Measurements from ENCODE around the gene CDK10.

Gene CDK10

GRCh38 chr16:89695086-89695874 lies 8.8 kb downstream of the CDK10 start:
- Histone ChIP-seq H3K4me1 (ENCODE audit: control insufficient read depth, low read length) (peaks cover 22% of the 10 kb centered on the region), H3K9me3 (ENCODE audit: control insufficient read depth, insufficient read depth, low read length) (no peaks in the 10 kb centered on the region), H3F3A (ENCODE audit: control insufficient read depth, insufficient read depth) (peaks cover 5% of the 10 kb centered on the region; the same call in 1 of the 2 replicates), H3K27me3 (ENCODE audit: control insufficient read depth, low read length) (no peaks in the 10 kb centered on the region), H3K27ac (ENCODE audit: low read depth, low read length) (no peak overlapping the region), H3K9me2 (replicated peaks; ENCODE audit: control insufficient read depth, low read length) (no peaks in the 10 kb centered on the region), H3K36me3 (ENCODE audit: control insufficient read depth, low read length) (peaks cover 60% of the 10 kb centered on the region), H3K4me3 (ENCODE audit: low read length) (no peak overlapping the region), H3K4me2 (ENCODE audit: low read length) (no peak overlapping the region), H3K79me2 (ENCODE audit: control insufficient read depth, low read length) (no peaks in the 10 kb centered on the region), H4K20me1 (ENCODE audit: control insufficient read depth, insufficient read depth, low read depth, low read length) (no peaks in the 10 kb centered on the region; the same call in 1 of the 2 replicates)
- TF ChIP-seq EZH2phosphoT487 (IDR thresholded peaks at IDR 0.05; ENCODE audit: borderline replicate concordance, low read length), result no peak
- TF ChIP-seq CTCF (IDR thresholded peaks at IDR 0.05; ENCODE audit: low read depth, low read length, poor library complexity, severe bottlenecking), result no peak

- Histone ChIP-seq H3K4me2 (ENCODE audit: low read length) (peak overlapping the region; percentile 36; the same call in 1 of the 2 replicates), H3K4me3 (ENCODE audit: low read length) (no peak overlapping the region), H3K9me2 (replicated peaks; ENCODE audit: control insufficient read depth, low read length) (no peaks in the 10 kb centered on the region), H3K4me1 (ENCODE audit: control insufficient read depth, low read length) (peaks cover 30% of the 10 kb centered on the region), H3K27ac (ENCODE audit: low read depth, low read length) (no peak overlapping the region), H4K20me1 (ENCODE audit: control insufficient read depth, insufficient read depth, low read depth, low read length) (no peaks in the 10 kb centered on the region; the same call in 1 of the 2 replicates), H3F3A (ENCODE audit: control insufficient read depth, insufficient read depth) (peaks cover 5% of the 10 kb centered on the region; the same call in 1 of the 2 replicates), H3K36me3 (ENCODE audit: control insufficient read depth, low read length) (peaks cover 53% of the 10 kb centered on the region), H3K27me3 (ENCODE audit: control insufficient read depth, low read length) (no peaks in the 10 kb centered on the region), H3K79me2 (ENCODE audit: control insufficient read depth, low read length) (no peaks in the 10 kb centered on the region), H3K9me3 (ENCODE audit: control insufficient read depth, insufficient read depth, low read length) (no peaks in the 10 kb centered on the region)
- TF ChIP-seq EZH2phosphoT487 (IDR thresholded peaks at IDR 0.05; ENCODE audit: borderline replicate concordance, low read length), result no peak
These were observed 9.6 kb downstream of the CDK10 start for GRCh38 chr16:89695875-89696669.

GRCh38 chr16:89696670-89697128 lies 10.2 kb downstream of the CDK10 start:
- no peaks in the 10 kb centered on the region; the same call in 1 of the 2 replicates for H4K20me1 ChIP-seq (ENCODE audit: control insufficient read depth, insufficient read depth, low read depth, low read length)
- peak overlapping the region; percentile 36; the same call in 1 of the 2 replicates for H3K4me2 ChIP-seq (ENCODE audit: low read length)

More at GRCh38 chr16:89696670-89697128, 10.2 kb downstream of the CDK10 start:
- no peak overlapping the region for H3K27ac ChIP-seq (ENCODE audit: low read depth, low read length)
- H3K4me1 ChIP-seq (ENCODE audit: control insufficient read depth, low read length), result peaks cover 31% of the 10 kb centered on the region
- no peak overlapping the region for H3K4me3 ChIP-seq (ENCODE audit: low read length)
- no peaks in the 10 kb centered on the region for H3K9me3 ChIP-seq (ENCODE audit: control insufficient read depth, insufficient read depth, low read length)
- H3F3A ChIP-seq (ENCODE audit: control insufficient read depth, insufficient read depth), result peaks cover 5% of the 10 kb centered on the region; the same call in 1 of the 2 replicates
- no peaks in the 10 kb centered on the region for H3K79me2 ChIP-seq (ENCODE audit: control insufficient read depth, low read length)
- H3K27me3 ChIP-seq (ENCODE audit: control insufficient read depth, low read length), result no peaks in the 10 kb centered on the region
- H3K36me3 ChIP-seq (ENCODE audit: control insufficient read depth, low read length), result peaks cover 48% of the 10 kb centered on the region
- no peaks in the 10 kb centered on the region for H3K9me2 ChIP-seq (replicated peaks; ENCODE audit: control insufficient read depth, low read length)
- TF ChIP-seq CTCF (IDR thresholded peaks at IDR 0.05; ENCODE audit: low read depth, low read length, poor library complexity, severe bottlenecking) (no peak), EZH2phosphoT487 (IDR thresholded peaks at IDR 0.05; ENCODE audit: borderline replicate concordance, low read length) (no peak)
